Measurements from ENCODE around the gene SF3A2.
A peak's percentile ranks its signal among the peaks of the same experiment; 100 is the strongest.

SF3A2 gene

DNA sequence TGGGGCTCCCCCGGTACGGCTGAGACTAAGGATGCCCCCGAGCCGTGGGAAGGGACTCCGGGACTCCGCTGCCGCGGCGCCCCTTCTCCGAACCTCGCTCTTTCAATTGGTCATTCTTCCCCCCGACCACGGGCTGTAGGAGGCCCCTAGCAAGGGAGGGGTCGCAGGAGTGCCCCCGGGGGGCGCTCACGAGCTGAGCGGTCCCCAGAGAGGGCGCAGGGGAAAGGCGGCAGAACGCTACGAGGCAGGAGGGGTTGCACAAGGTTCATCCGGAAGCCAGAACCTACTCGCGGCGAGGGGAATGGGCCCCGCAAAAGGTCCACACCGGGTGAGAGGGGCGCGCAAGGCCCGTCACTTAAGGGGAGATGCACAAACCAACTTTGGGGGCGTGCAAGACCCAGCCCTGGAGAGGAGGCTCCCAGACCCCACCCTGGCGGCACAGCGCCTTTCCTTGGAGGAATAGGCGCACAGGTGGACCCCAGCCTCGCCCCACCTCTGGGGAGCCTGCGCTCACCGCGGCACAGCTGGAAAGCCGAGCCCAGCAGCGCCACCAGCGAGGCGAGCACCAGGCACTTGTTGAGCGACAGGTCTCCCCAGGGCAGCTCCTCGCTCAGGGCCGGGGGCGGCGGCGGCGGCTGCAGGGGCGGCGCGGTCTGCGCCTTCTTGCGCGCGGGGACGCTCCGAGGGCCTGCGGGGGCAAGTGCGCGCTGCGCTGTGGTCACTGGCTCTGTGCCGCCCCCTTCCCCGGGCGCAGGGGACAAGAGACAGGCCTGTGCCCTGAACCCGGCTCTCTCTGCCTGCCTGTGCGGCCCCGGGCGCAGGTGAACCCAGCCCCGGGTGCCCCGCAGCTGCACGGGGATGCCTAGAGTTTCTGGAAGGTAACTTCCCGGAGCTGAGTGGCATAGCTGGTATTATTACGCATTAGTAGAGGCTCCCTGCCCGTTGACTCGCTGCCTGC lies 16.8 kb downstream of the SF3A2 start:
- no peak for DNase-seq (ENCODE audit: low read depth)

DNA sequence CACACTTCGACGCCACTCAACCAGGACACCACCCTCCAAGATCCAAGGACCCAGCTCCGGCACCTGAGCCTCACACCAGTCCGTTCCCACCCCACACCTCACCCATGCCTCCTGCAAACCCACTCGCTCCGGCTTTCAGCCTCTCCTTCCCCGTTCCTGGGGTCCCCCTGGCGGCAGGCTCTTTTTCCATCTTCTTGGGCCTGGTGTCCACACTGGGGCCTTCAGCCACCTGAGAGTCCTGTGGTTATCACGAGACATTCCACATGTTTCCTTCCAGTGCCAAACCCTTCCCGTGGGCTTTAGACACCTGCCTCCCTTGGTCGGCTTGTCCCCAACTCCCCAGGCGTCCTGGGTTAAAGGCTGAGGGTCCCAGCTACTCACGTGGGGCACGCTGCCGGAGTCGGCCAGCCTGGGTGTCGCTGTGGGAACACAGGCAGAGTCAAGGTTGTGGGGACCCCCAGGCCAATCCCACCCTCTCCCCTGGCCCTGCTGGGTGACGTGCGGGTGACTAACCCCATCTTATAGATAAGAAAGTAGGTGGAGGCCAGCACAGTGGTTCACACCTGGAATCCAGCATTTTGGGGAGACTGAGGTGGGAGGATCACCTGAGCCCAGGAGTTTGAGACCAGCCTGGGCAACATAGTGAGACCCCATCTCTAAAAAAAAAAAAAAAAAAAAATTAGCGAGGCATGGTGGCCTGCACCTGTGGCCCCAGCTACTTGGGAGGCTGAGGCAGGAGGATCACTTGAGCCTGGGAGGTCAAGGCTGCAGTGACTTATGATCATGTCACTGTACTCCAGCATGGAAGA lies 17.6 kb downstream of the SF3A2 start:
- DNase-seq (ENCODE audit: low read depth), result no peak

DNA sequence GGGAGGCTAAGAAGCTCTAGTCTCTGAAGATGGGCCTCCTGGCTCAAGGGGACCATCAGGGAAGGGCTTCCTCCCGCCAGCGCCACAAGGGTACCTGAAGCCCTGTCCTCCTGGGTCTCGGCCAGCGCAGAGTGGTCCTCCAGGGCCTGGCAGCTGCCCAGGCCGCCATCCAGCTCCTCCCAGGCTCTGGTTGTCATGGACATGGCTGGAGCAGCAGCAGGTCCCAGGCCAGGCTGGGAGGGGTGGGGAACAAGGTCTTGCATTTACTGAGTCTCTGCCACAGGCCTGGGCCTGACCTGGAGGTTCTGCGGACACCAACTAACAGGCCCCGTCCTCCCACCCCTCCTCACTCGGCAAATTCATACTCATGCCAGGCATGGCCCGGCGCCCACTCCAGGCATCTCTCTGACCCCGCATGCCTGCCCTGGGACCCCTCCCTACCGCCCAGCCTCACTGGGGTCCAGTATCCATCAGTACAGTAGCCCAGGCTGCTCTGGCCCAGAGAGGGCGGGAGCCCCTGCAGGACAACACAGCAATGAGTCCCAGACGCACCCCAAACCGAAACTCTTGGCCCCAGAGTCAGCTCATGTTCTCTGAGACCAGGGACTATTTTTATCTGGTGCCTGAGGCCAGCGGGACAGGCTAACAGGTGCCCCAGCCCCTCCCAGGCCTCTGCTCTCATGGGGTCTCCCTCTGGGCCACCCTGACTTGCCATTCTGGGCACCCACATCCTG lies 18.7 kb downstream of the SF3A2 start:
- DNase-seq (ENCODE audit: low read depth), result no peak

DNA sequence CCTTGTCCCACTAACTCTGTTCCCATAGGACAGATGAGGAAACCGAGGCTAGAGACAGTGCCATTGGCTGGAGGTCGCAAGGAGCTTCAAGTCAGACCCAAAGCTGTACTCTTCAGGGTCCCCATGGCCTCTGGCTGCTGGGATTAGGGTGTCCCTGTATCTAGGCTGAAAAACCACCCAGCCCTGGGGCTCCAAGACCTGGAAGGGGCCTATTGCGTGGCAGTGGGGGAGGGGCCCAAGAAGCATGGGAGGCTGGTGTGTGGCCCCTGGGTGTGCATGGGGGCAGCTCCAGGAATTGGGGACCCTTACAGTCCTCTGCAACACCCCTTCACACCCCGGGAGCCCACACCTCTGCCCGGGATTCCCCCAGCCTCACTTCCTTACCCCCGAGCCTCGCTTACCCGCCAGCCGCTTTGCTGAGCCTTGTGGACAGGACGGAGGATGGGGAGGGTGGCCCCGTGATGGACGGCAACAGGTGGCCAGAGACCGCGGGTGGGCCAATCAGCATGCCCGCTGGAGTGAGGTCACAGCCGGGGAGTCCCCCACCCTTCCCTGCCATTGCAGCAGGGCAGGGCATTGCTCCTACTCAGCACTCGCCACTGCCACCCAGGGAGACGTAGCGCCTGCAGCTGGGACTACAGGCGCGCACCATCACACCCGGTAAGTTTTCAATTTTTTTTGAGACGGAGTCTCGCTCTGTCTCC lies 19.5 kb downstream of the SF3A2 start, which contains the start of gene JSRP1:
Gene JSRP1 (minus strand): TSS at position 436 of the 704 bp plus-strand sequence. CDS start 1,103 bp downstream, outside the sequence.
- DNase-seq (ENCODE audit: low read depth), result no peak

DNA sequence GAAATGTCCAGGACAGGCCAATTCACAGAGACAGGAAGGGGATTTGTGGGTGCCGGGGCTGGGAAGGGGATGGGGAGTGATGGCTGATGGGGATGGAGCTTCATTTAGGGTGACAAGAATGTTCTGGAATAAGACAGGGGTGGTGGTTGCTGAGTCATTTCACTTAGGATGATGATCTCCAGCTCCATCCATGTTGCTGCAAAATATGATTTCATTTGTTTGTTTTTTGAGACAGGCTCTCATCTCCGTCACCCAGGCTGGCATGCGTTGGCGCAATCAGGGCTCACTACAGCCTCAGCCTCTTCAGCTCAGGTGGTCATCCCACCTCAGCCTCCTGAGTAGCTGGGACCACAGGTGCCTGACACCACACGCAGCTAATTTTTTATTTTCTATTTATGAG lies 22.7 kb downstream of the SF3A2 start:
- peak; percentile 49 for DNase-seq (ENCODE audit: low read depth)

DNA sequence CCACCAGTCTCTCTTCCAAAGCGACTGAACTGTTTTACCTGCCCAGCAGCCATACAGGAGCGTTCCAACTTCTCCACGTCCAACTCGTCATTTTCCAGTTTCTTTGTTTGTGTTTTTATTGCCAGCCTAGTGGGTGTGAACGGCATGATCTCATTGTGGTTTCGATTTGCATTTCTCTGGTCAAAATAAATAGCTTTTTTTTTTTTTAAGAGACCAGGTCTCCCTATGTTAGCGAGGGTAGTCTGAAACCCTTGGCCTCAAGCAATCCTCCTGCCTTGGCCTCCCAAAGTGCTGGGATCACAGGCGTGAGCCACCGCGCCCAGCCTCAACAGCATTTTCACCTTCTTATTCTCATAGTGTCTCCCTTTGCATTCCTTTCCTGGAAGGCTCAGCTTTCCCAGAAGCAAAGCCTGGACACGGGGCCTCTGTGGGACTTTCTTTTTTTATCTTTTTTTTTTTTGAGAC lies 23.7 kb downstream of the SF3A2 start:
- DNase-seq (ENCODE audit: low read depth), result no peak

DNA sequence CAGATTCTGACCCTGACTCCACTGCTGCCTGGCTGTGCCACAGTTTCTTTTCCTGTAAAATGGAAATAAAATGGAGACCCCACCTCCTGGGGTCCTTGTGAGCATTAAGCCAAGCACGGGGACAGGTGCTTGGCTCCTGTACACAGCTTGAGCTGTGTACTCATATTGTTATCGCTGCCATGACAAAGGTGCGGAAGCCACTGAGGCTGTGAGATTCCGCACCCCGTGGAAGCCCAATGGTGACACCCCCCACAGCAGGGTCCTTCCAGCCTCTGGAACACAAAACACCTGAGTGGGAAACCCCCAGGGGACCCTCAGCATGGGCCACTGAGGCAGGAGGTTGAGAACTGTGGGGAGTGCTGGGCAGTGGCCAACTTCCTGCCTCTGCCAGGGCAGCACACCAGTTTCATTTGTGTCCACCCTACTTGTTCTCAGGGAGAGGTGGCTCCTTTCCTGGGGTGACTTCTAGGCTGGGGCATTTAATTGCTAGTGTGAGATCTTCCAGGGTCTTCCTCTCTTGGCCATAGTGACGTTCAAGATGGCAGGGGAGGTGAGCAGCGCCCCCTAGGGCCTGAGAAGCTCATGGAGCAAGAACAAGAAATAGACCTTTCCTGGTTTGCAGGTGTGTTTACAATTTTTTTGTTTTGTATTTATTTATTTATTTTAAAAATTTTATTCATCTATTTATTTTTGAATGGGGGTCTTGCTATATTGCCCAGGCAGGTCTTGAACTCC lies 25.0 kb downstream of the SF3A2 start:
- DNase-seq (ENCODE audit: low read depth), result no peak

DNA sequence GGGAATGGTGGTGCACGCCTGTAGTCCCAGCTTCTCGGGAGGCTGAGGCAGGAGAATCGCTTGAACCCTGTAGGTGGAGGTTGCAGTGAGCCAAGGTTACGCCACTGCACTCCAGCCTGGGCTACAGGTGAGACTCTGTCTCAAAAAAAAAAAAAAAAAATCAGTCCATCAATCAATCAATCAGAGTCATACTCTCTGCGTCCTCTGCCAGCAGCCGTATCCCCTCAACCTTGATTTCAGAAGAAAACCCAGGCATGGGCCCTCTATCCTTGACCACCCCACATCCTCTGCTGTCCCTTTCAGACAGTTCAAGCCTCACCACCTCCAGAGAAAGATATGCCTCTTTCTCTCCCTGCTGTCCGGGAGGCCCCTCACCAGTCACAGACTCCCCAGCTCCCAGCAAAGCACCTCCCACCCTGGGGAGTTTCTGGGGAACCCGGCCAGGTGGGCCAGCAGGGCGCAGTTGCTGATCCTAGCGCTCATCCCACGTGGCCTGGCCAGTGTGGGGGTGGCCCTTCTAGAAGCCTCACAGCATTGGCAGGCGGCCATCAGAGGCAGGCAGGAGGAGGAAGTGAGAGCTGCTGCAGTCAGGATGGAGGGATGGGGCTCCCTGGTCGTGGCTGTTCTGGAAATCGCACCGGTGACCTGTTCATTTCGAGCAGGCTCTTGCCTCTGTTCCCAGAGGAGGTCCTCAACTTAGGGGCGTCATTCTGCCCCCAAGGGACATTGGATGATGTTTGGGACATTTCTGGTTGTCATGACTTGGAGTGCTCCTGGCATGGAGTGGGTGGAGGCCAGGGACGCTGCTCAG lies 29.8 kb downstream of the SF3A2 start:
- peak; percentile 76 for DNase-seq (ENCODE audit: low read depth)

DNA sequence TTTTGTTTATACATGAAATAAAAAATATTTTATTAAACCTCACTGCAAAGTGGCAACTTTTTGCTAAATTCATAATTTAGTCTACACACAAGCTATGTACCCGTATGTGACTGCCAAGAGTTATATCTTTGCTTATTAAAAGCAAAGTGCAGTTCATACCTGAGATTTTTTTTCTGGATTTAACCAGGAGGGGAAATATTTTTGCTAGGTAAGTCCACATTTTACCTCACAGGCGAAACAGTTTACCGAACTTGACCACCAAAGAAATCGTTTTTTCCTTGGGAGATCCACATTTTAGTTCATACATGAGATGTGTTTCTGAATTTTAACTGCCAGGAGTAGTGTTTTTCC lies 31.8 kb downstream of the SF3A2 start:
- no peak for DNase-seq (ENCODE audit: low read depth)

DNA sequence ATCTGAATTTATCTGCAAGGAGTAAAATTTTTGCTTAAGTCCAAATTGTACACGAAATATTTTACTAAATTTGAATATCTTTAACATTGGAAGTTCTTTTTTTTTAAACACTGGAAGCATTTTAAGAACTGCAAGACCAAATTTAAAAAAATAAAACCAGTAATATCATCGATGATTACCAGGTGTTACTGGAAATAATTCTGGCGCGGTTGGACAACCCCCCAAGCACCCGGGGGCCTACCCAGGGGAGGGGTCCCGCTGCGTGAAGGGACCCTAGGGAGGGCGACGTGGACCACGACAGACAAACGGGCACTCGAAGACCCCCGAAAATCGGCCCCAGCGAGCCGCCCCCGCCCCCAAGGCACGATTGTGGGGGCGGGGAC lies 32.2 kb downstream of the SF3A2 start:
- DNase-seq (ENCODE audit: low read depth), result no peak

DNA sequence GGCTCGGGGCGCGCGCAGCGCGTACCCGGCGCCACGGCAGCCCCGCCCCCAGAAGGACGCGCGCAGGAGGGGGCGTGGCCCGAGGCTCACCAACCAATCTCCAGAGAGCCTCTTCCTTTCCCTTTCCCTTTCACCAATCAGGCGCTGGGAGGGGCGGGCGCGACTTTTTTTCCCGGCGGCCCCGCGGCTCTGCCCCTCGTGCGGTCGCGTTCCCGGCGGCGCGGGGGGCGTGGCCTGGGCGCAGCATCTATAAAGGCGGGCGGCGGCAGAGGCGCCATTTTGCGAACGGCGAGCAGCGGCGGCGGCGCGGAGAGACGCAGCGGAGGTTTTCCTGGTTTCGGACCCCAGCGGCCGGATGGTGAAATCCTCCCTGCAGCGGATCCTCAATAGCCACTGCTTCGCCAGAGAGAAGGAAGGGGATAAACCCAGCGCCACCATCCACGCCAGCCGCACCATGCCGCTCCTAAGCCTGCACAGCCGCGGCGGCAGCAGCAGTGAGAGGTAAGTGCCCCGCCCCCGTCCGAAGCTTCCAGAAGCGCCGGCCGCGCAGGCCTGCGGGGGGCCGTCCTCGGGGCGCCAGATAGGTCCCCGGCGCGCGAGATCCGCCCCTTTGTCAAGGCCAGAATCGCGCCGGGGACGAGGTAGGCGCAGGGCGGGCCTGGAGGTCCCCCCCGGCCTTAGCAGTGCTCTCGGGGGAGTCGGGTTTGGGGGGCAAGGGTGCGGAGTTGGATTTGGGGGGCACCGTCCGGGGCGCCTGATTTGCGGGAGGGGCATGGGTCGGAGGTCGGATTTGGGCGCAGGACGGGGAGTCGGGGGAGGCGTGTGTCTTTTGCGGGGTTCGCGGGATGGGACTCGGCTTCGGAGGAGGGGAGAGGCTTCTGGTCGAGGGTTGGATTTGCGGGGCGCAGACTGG lies 32.9 kb downstream of the SF3A2 start:
- DNase-seq (ENCODE audit: low read depth), result peak; percentile 91

DNA sequence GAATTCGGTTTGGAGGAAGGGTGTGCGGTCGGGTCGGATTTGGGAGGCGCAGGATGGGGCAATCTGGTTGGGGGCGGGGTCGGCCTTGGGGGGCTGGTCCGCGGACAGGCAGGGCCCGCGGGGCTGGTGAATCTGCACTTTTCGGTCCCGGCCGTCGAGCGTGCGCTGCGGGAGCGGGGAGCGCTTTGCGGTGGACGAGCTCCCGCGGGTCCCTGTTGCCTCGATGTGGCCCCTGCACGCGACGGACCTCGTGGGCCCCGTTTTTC lies 33.5 kb downstream of the SF3A2 start:
- no peak for DNase-seq (ENCODE audit: low read depth)

DNA sequence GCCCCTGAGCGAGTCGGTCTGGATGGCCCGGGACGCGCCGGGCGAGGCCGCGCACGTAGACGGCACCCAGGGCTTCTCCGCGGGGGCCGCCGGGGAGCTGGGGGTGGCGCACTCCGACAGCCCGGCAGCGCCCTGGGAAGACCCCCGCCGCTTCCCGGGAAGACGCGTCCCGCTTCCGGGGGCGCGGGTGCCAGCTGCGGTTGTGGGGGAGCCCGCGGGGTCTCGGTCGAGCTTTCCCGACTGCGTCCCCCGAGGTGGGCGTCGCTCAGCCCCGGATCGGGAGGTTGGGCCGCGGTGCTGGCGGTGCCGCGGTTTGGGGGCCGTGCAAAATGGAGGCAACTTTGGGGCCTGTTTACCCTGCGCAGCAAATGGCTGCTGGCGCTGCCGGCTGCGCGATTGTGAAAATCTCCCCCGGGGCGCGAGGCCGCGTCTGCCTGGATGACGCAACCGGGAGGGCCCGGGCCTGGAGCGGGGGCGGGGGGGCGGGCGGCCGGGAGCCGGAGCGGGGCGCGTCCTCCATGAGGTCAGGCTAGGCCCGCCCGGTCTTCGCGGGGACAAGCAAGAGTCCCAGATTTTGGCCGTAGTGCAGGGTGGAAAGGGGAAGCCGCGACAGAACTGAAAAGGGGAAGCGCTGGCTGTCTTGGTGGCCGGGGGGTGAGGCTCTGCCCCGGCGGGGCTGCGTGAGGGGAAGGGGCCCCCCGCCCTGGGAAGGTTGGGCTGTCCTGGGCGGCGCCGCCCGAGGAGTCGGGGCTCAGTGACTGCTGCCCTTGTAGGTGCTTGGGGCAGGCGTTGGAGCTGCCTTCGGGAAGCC lies 34.0 kb downstream of the SF3A2 start:
- peak; percentile 83 for DNase-seq (ENCODE audit: low read depth)

DNA sequence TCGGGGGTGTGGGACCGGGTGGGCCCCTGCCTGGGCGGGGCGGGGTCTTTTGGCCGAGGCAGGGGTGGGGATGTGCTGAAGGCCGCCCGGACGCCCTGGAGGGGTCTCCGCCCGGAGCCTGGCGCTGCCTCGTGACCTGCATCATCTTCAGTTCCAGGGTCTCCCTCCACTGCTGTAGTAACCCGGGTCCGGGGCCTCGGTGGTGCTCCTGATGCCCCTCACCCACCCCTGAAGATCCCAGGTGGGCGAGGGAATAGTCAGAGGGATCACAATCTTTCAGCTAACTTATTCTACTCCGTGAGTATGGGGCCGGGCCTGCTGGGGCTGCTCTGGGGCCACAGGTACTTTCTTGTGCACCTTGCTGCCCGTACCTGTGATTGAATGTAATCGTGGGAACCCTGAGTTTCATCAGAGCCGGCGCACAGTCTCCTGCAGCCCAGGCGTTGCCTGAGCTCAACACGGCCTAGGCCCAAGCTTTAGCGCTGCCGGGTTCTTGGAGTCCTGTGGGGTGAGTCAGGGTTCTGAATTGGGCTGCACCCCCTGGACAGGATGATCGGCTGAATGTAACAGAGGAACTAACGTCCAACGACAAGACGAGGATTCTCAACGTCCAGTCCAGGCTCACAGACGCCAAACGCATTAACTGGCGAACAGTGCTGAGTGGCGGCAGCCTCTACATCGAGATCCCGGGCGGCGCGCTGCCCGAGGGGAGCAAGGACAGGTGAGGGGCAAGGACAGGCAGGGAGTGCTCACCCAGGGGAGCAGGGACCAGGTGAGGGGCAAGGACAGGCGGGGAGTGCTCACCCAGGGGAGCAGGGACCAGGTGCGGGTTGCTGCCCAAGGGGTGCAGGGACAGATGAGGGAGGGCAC lies 34.8 kb downstream of the SF3A2 start:
- DNase-seq (ENCODE audit: low read depth), result peak; percentile 54

DNA sequence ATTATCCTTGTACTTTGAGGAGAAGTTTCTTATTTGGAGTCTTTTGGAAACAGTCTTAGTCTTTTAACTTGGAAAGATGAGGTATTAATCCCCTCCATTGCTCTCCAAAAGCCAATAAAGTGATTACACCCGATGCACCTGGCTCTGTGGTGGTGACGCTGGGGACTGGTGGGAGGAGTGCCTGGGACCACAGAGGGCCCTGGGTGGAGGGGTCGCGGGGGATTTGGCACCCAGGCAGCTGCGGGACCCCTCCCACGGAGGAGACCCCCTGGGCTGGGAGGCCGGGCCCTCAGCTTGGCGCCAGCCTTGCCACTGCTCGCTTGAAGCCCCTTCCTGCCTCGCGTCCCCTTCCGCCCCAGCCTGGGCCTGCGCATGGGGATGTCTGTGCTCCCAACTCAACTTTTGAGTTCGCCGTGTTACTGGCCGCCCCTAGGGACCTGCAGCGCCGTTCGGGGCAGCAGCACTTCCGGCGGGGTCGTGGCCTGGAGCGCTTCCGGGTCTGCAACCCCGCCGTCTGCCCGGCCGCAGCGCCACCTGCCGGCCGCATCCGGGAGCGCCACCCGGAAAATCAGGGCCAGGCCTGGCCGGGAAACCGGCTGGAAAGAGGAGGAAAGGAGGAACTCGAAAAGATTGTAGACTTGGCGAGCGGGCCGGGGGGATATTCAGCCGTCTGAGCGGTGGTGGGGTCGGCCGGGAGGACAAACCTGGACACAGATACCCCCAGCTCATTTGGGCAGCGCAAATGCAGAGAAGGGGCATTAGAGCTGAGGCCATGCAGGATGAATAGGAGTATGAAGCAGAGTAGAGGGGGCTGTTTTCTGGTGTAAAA lies 36.9 kb downstream of the SF3A2 start:
- DNase-seq (ENCODE audit: low read depth), result peak; percentile 66

DNA sequence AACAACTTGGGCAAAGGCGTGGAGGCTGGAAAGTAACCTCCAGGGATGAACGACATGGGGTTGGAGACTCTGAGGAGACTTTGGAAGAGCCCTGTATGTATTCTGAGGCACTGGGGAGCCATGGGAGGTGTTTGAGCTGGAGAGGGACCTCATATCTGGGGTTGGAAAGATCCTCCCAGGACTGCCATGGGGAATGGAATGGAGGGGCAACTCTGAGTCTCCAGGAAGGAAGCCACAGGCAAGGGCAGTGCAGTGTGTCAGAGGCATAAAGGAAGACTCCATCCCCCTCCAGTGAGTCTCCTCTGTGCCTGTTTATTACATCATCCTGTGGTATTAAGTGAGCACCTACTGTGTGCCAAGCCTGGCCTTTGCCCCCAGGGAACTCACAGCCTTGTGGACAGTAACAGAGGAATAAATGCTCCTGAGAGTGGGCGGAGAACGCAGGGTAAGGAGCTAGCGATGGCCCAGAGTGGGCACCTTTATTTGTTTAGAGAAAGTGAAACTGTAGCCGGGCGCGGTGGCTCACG lies 37.6 kb downstream of the SF3A2 start:
- DNase-seq (ENCODE audit: low read depth), result no peak

Data from amniotic epithelial cell (primary cell).